CD4-positive, alpha-beta T cell treated with Interferon gamma for 1 hour (primary cell): ENCODE results near the gene STAT4.
A peak's percentile ranks its signal among the peaks of the same experiment; 100 is the strongest.

Experiments used
- DNase-seq: peaks from one replicate; pipeline ENCODE4 v3.0.0-alpha.2; 2020

The STAT4 gene

GRCh38 chr2:191078165-191078867, 72.5 kb downstream of the STAT4 start:
- DNase-seq: no peak

GRCh38 chr2:191070276-191070675, 80.5 kb downstream of the STAT4 start:
- DNase-seq: no peak

- no peak for DNase-seq
Observed at GRCh38 chr2:191069606-191070005, 81.2 kb downstream of the STAT4 start.

GRCh38 chr2:191066919-191067233, 83.9 kb downstream of the STAT4 start:
- no peak for DNase-seq

- no peak for DNase-seq
Observed at GRCh38 chr2:191066197-191066918, 84.4 kb downstream of the STAT4 start.

GRCh38 chr2:191065785-191066184, 85.0 kb downstream of the STAT4 start:
- DNase-seq: no peak

- DNase-seq: peak; percentile 36
Observed at GRCh38 chr2:191064590-191064989, 86.2 kb downstream of the STAT4 start.

- DNase-seq: no peak
Observed at GRCh38 chr2:191063584-191063983, 87.2 kb downstream of the STAT4 start.

GRCh38 chr2:191061381-191061980, 89.3 kb downstream of the STAT4 start:
- DNase-seq: no peak

- DNase-seq: no peak
Observed at GRCh38 chr2:191059308-191059707, 91.5 kb downstream of the STAT4 start.

- DNase-seq: no peak
Observed at GRCh38 chr2:191056228-191056627, 94.6 kb downstream of the STAT4 start.

- no peak for DNase-seq
Observed at GRCh38 chr2:191053256-191053655, 97.5 kb downstream of the STAT4 start.

- no peak for DNase-seq
Observed at GRCh38 chr2:191051825-191052778, 98.7 kb downstream of the STAT4 start.

GRCh38 chr2:191051177-191051576, 99.6 kb downstream of the STAT4 start:
- no peak for DNase-seq

GRCh38 chr2:191050640-191050987, 100.2 kb downstream of the STAT4 start:
- no peak for DNase-seq

GRCh38 chr2:191049728-191050639, 100.8 kb downstream of the STAT4 start:
- DNase-seq: no peak

GRCh38 chr2:191048073-191048472, 102.7 kb downstream of the STAT4 start:
- DNase-seq: no peak

GRCh38 chr2:191045141-191045540, 105.7 kb downstream of the STAT4 start:
- DNase-seq: no peak

- no peak for DNase-seq
Observed at GRCh38 chr2:191043438-191043837, 107.4 kb downstream of the STAT4 start.

- DNase-seq: no peak
Observed at GRCh38 chr2:191041418-191042161, 109.2 kb downstream of the STAT4 start.

- no peak for DNase-seq
Observed at GRCh38 chr2:191039616-191040015, 111.2 kb downstream of the STAT4 start.
